ENCODE results near the gene SMG1.
"Not testable (repeated sequence)": the region's sequence is repeated elsewhere in the genome, so short reads cannot be mapped to it uniquely, and the experiment has no call there.

Gene SMG1

GRCh38 chr16:18756639-18757038 lies 169.6 kb downstream of the SMG1 start:
- not testable (repeated sequence) for DNase-seq
